AG04449 (cell line): ENCODE results near the gene ACTC1.
A peak's percentile ranks its signal among the peaks of the same experiment; 100 is the strongest.

Experiments
- CTCF ChIA-PET: fragments of 350-600 bp; formaldehyde crosslinking; extraction: SDS; loops from one replicate; lab custom pipeline; 2021; ENCODE audit warnings: antibody characterized with exemption; lab: Yijun Ruan, JAX
- POLR2A ChIA-PET: fragments of 400-600, 350-600 bp; formaldehyde crosslinking; extraction: SDS; loops from one replicate; lab custom pipeline; 2020; ENCODE audit warnings: antibody characterized with exemption, inconsistent platforms; lab: Yijun Ruan, JAX
- DNase-seq: peaks from one replicate; pipeline ENCODE4 v3.0.0-alpha.2; 2010; ENCODE audit warnings: low read depth, low spot score
- H3K4me3 ChIP-seq: 2 replicates; pipeline ENCODE4 v1.5.1; 2011; ENCODE audit warnings: low read depth, mild to moderate bottlenecking, control low read depth, low read length
- TF ChIP-seq, protein P1 (sequence below): IDR thresholded peaks from one replicate; pipeline ENCODE4 v1.5.1; 2011; ENCODE audit warnings: mild to moderate bottlenecking, moderate library complexity, low read length, control low read depth, inconsistent platforms; ENCODE audit not compliant: insufficient read depth; ENCODE audit errors: missing control alignments

ACTC1 gene

DNA sequence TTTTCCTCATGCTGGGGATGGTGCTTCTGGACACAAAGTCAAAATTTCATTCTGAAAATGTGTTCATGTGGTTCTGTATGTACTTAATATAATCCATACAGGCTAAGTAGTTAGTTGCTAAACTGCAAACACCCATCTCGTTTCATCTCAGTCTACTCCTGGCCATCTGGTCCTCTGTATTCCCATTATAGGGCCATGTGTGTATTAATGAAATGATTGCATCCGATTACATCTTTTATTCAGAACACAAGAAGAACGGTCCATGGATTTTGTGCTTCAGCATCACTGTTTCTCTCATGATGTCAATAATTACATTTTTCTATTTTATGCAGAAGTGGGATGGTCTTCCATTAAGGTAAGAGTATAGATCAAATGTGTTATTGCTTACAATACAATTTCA is 34.4 kb downstream of the ACTC1 start:
- no peak for DNase-seq
- ChIA-PET POLR2A (no interaction called here), CTCF (interaction anchor here (1.2 kb wide), 1 partner anchor 24 kb away, joined by 4 read pairs; no protein-coding TSS in a partner anchor)
- H3K4me3 ChIP-seq: no peak overlapping the region
- TF ChIP-seq, protein P1, sequence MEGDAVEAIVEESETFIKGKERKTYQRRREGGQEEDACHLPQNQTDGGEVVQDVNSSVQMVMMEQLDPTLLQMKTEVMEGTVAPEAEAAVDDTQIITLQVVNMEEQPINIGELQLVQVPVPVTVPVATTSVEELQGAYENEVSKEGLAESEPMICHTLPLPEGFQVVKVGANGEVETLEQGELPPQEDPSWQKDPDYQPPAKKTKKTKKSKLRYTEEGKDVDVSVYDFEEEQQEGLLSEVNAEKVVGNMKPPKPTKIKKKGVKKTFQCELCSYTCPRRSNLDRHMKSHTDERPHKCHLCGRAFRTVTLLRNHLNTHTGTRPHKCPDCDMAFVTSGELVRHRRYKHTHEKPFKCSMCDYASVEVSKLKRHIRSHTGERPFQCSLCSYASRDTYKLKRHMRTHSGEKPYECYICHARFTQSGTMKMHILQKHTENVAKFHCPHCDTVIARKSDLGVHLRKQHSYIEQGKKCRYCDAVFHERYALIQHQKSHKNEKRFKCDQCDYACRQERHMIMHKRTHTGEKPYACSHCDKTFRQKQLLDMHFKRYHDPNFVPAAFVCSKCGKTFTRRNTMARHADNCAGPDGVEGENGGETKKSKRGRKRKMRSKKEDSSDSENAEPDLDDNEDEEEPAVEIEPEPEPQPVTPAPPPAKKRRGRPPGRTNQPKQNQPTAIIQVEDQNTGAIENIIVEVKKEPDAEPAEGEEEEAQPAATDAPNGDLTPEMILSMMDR: no peak

DNA sequence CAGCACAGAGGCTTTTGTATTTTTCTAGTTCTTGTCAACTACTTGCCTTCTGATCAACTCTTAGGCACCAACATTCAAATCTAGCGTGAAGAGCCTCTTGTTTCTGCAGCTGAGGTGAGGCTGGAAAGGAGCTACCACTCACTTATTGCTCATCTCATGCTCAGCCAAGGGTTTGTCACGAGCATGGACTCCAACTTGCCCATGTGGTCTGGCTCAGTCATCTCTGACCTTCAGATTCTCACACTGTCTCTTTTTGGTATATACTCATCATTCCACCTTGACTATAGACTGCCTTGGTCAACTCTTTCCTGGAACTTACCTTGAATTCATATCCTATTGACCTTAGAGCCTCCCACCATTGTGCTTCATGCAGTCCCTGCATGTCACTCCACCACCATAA is 35.4 kb downstream of the ACTC1 start:
- ChIA-PET POLR2A (no interaction called here), CTCF (interaction anchor here (1.2 kb wide), 1 partner anchor 11 kb away, joined by 3 read pairs; no protein-coding TSS in a partner anchor)
- no peak for DNase-seq
- TF ChIP-seq, protein P1: no peak
- H3K4me3 ChIP-seq: no peak overlapping the region

DNA sequence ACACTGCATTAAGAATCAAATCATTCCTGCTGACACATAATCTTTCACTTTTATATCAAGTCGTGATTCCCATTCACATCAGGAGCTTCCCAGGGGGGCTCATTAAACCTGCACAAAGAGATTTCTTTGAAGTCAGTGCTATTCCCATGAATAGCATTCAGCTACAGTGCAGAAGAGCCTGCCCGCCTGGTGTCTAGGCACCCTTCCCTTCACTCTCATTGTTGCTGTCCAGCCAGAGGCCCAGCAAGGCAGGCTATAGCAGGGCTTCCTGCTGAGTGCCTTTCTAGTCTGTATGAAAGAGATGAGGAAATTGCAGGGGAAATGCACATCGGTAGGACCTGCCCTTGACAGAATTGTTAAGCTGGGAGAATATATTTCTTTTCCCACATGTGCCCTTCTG is 36.0 kb downstream of the ACTC1 start:
- POLR2A ChIA-PET: no interaction called here
- no peak for DNase-seq
- TF ChIP-seq, protein P1: no peak
- no peak overlapping the region for H3K4me3 ChIP-seq
- CTCF ChIA-PET: interaction anchor here (1.2 kb wide), 1 partner anchor 12 kb away, joined by 3 read pairs; no protein-coding TSS in a partner anchor

GRCh38 chr15:34757262-34757661 is 38.1 kb downstream of the ACTC1 start:
- ChIA-PET POLR2A (no interaction called here), CTCF (interaction anchor here (1.3 kb wide), 1 partner anchor 163 kb away, joined by 4 read pairs; no protein-coding TSS in a partner anchor)
- TF ChIP-seq, protein P1: no peak
- DNase-seq: no peak
- H3K4me3 ChIP-seq: no peak overlapping the region

- H3K4me3 ChIP-seq: no peak overlapping the region
- ChIA-PET CTCF (no interaction called here), POLR2A (no interaction called here)
- no peak for DNase-seq
- TF ChIP-seq, protein P1: no peak
These were observed 40.0 kb downstream of the ACTC1 start for GRCh38 chr15:34755419-34755773.

DNA sequence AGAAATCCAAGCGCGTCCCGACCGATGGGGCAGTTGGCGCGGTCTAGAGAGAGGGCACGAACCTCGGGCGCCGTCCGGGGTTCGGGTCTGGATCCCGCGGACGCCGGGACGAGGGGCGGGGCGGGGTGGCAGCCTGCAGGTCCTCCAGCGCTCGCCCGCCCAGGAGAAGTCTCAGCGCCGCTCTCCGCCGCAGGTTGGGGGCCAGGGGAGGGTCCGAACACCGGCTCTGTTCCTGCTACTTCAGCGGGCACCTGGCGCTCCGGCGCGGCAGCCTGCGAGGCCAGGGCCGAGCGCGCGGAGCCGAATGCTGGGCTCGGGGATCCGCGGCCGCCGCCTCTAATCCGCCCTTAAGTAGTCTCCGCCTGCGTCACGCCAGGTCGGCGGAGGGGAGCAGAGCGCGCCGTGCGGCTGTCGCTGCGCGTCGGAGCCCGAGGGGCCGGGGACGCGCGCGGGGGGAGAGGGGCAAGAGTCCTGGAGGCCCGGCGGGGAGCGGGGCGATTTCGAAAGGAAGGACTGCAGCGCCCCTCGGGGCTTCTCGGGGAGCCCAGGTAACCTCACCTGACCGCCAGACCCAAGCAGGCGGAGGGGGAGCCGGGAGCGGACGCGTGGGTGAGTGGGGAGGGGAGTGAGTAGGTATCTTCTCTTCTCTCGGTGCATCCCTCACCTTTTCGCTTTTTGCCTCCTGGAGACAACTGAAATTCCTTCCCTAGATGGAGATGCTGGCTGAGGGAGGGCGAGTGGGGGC is 40.5 kb downstream of the ACTC1 start, which contains the start of gene GJD2:
TSS of gene GJD2 (minus strand) at position 325 of the 745 bp plus-strand sequence. CDS start 510 bp downstream, outside the sequence.
- ChIA-PET POLR2A (no interaction called here), CTCF (interaction anchor here (0.9 kb wide), 1 partner anchor 165 kb away, joined by 4 read pairs; no protein-coding TSS in a partner anchor)
- TF ChIP-seq, protein P1: no peak
- peak within 1 kb of the TSS; percentile 12 for H3K4me3 ChIP-seq
- no peak for DNase-seq
